Large intestine (tissue), 3 donors: ENCODE results near the gene DENND2C. TPM values are rescaled to one million over a fixed set of nuclear protein-coding genes. Genes with fewer than 3 reads are reported as not detected.

Source experiments
- DNase-seq, 2 donors: peaks; one replicate each; pipeline versions ENCODE4 v3.0.0 to v3.0.0-alpha.2; 2013
- H3K27ac ChIP-seq: one replicate; pipeline ENCODE4 v1.5.1; 2013; ENCODE audit warnings: low read length
- H3K27me3 ChIP-seq: 2 replicates; pipeline ENCODE4 v1.6.1; 2013; ENCODE audit warnings: low read length; ENCODE audit not compliant: control insufficient read depth, insufficient read depth
- H3K36me3 ChIP-seq: 2 replicates; pipeline ENCODE4 v1.6.1; 2013; ENCODE audit warnings: low read length; ENCODE audit not compliant: control insufficient read depth, insufficient read depth
- H3K4me1 ChIP-seq: one replicate; pipeline ENCODE4 v1.6.1; 2013; ENCODE audit warnings: low read length; ENCODE audit not compliant: control insufficient read depth, insufficient read depth
- H3K4me3 ChIP-seq: one replicate; pipeline ENCODE4 v1.5.1; 2013; ENCODE audit warnings: low read length
- H3K9me3 ChIP-seq: one replicate; pipeline ENCODE4 v1.6.1; 2013; ENCODE audit warnings: mild to moderate bottlenecking, low read depth, low read length, moderate library complexity; ENCODE audit not compliant: control insufficient read depth
- WGBS: methylation state at CpG from one replicate; pipeline ENCODE4 v1.1.5; 2013; ENCODE audit warnings: low lambda C conversion rate; ENCODE audit not compliant: insufficient coverage; 5-methylcytosine and 5-hydroxymethylcytosine counted together
- polyA plus RNA-seq: library from polyadenylated mRNA; unstranded; fragments of 120-200 nt; gene quantifications from one replicate; pipeline ENCODE4 v1.2.1, GENCODE V29; 2013

DENND2C gene
- polyA plus RNA-seq, 1 donor = 0.99 TPM

DNA sequence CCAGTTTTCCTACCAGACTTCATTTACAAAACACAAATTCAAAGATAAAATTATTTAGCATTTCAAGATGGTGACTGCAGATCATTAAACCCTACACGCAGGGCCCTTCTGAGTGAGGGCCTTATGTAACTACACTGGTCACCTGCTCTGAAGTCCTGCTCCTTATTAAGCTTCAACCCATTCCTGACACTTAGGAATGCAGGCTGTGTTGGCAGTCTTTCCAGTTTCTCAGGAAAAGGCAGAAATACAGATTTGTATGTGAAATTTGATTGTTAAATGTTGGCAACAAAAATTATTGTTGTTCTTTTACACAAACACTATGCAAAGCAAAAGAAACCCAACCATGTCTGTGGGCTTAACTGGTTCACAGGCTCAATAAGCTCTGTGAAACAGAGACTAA, 62.6 kb downstream of the DENND2C start:
- Histone ChIP-seq H3K4me3 (no peak overlapping the region), H3K27me3 (no peaks in the 10 kb centered on the region), H3K4me1 (no peaks in the 10 kb centered on the region), H3K36me3 (no peaks in the 10 kb centered on the region), H3K9me3 (no peaks in the 10 kb centered on the region), H3K27ac (no peak overlapping the region)
- WGBS = no CpG with 5 or more reads among the region's 1 CpG
- no peak for DNase-seq

DNA sequence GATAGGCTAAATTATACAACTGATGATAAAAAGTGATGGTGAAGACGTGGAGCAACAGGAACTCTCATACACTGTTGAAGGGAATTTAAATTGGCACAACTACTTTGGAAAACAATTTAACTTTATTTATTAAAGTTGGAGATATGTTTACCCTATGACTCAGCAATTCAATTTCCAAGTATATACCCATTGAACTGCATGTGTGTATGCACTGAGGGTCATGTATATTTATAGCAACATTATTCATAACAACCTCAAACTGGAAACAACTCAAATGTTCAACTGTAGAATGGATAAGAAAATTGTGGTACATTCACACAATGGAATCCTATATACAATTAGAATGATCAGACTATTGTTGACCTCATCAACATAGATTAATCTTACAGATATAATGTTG, 71.9 kb downstream of the DENND2C start:
- no peak for DNase-seq
- no peaks in the 10 kb centered on the region for H3K27me3 ChIP-seq
- no peak overlapping the region for H3K4me3 ChIP-seq
- no peaks in the 10 kb centered on the region for H3K36me3 ChIP-seq
- no peak overlapping the region for H3K27ac ChIP-seq
- 100% methylated on average over 1 of the region's 1 CpG for WGBS
- H3K9me3 ChIP-seq = no peaks in the 10 kb centered on the region
- no peaks in the 10 kb centered on the region for H3K4me1 ChIP-seq

DNA sequence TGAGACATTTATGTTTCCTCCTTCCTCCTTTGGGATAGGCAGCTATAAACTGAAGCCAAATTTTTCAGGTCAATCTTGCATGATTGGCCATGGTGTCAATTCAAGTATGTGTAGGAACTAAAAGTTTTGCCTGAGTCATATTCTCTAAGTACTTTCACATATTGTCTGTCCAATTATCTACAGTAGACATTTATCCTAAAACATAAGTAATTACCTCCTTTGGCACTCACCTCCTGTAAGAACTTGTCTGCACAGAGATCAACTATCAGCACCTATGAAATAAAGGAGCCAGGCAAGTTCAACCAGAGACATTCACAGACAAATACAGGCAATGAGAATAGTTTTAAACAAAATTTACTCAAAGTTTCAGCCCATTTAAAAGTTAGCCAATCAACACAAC, 74.2 kb downstream of the DENND2C start:
- Histone ChIP-seq H3K4me3 (no peak overlapping the region), H3K27ac (no peak overlapping the region), H3K4me1 (no peaks in the 10 kb centered on the region), H3K36me3 (no peaks in the 10 kb centered on the region), H3K27me3 (no peaks in the 10 kb centered on the region), H3K9me3 (no peaks in the 10 kb centered on the region)
- DNase-seq = no peak

DNA sequence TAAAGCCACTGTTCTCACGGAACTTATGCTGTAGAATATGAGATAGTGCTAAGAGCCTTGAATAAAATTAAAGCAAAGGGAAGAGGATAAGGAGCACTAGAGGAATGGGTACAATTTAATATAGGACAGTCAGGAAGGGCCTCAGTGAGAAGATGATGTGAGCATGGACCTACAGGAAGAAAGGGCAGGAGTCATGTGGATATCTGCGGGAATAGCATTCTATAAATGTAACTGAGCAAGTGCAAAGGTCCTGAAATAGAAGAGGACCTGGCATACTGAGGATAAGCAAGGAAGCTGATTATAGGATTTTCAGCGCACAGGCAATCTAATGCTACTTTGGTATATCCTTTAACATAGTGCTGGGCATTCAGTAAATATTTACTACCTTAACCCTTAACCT, 75.8 kb downstream of the DENND2C start:
- WGBS = 88% methylated on average over 3 of the region's 3 CpGs
- Histone ChIP-seq H3K9me3 (no peaks in the 10 kb centered on the region), H3K27me3 (no peaks in the 10 kb centered on the region), H3K4me1 (no peaks in the 10 kb centered on the region), H3K4me3 (no peak overlapping the region), H3K36me3 (no peaks in the 10 kb centered on the region), H3K27ac (no peak overlapping the region)
- DNase-seq = no peak

DNA sequence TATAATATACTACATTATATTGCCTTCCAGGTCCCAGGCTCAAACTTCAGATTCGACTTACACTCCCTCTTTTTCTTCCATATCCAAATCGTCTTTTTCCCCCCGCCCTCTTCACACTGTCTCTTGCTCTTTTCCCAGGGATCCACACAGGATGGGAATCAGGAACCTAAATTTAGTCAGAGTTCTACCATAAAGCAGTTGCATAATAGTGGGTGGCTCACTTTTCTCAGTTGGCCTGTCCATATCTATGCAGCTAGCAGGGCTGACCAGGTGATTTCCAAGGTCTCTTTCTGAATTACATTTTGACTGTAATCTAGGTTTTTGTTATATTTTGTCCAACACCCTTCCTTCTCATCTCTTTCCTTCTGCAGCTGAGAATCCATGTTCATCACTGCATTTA, 80.7 kb downstream of the DENND2C start:
- H3K27me3 ChIP-seq = no peaks in the 10 kb centered on the region
- H3K4me3 ChIP-seq = no peak overlapping the region
- H3K36me3 ChIP-seq = no peaks in the 10 kb centered on the region
- 79% methylated on average over 2 of the region's 3 CpGs for WGBS
- no peak for DNase-seq
- H3K9me3 ChIP-seq = no peaks in the 10 kb centered on the region
- no peaks in the 10 kb centered on the region for H3K4me1 ChIP-seq
- no peak overlapping the region for H3K27ac ChIP-seq

DNA sequence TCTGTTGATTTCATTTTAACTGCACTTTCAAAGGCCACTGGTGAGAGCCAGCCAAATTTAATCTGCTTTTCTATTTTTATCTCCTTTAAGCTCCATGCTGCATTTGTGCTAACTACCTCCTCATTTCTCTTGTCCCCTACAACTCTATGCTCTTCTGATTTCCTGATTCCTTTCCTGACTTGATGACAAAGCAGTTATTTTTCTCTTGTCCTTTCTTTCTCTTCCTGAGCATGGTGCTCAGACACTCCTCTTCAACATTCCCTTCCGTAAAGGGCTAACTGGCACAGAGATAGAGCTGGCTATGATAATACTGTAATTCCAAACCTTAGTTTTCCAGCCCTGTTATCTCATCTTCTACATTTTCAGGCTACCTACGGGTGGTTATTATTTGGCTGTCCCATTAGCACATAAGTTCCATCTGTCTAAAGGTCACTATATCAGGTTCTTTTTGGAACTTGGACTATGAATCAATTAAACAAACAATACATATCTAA, 81.6 kb downstream of the DENND2C start:
- Histone ChIP-seq H3K27ac (no peak overlapping the region), H3K27me3 (no peaks in the 10 kb centered on the region), H3K4me3 (no peak overlapping the region), H3K36me3 (no peaks in the 10 kb centered on the region), H3K9me3 (no peaks in the 10 kb centered on the region), H3K4me1 (no peaks in the 10 kb centered on the region)
- no peak for DNase-seq
- WGBS = no CpG with 5 or more reads among the region's 2 CpGs

DNA sequence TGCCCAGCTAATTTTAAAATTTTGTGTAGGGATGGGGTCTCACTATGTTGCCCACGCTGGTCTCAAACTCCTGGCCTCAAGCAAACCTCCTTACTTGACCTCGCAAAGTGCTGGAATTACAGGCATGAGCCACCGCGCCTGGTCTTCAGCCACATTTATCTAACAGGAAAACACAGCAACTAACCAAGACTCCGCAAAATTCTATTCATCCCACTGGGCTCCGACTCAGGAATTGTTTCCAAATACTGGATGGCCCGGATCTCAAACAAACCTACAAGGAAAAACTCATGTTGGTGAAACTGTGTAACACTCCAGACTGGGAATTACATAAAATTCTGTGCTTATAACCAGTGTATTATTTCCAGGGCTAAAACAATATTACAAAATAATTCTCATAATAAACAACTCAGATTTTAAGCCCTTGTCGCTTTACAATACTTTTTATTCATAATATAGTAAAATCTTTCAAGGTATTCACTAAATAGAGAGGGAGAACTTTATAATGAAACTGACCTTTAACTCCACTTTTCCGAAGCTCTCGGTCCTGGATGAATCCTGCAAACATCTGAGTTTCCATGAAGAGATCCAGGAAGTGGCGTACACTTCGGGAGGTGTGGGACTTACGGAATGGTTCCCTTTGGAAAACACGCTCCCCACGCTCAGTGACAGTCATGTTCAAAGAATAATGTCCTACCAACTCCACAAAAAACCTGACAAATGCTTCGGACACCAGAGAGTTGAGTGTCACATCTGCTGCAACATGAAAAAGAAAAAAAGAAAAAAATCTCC, 82.5 kb downstream of the DENND2C start:
- no peaks in the 10 kb centered on the region for H3K27me3 ChIP-seq
- WGBS = 94% methylated on average over 4 of the region's 16 CpGs
- no peaks in the 10 kb centered on the region for H3K9me3 ChIP-seq
- no peak overlapping the region for H3K27ac ChIP-seq
- no peak overlapping the region for H3K4me3 ChIP-seq
- no peak for DNase-seq
- H3K4me1 ChIP-seq = peaks cover 1% of the 10 kb centered on the region
- H3K36me3 ChIP-seq = no peaks in the 10 kb centered on the region

DNA sequence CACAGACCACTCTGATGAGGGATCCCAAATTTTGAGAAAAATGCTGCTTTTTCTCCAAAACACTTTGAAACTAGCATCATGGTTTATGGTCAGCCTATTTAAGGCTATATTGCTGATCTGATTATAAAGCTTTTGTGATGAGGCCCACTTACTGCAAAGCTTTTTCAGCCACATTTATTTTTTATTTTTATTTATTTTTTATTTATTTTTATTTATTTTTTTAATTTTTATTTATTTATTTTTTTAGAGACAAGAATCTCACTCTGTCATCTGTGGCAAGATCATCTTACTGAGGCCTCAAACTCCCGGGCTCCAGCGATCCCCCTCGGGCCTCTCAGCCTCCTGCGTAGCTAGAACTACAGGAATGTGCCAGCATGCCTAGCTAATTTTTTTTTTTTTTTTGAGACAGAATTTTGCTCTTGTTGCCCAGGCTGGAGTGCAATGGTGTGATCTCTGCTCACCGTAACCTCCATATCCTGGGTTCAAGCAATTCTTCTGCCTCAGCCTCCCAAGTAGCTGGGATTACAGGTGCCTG, 83.3 kb downstream of the DENND2C start:
- H3K36me3 ChIP-seq = no peaks in the 10 kb centered on the region
- no peaks in the 10 kb centered on the region for H3K27me3 ChIP-seq
- DNase-seq = no peak
- WGBS = no CpG with 5 or more reads among the region's 5 CpGs
- no peaks in the 10 kb centered on the region for H3K9me3 ChIP-seq
- peaks cover 5% of the 10 kb centered on the region for H3K4me1 ChIP-seq
- no peak overlapping the region for H3K27ac ChIP-seq
- no peak overlapping the region for H3K4me3 ChIP-seq

DNA sequence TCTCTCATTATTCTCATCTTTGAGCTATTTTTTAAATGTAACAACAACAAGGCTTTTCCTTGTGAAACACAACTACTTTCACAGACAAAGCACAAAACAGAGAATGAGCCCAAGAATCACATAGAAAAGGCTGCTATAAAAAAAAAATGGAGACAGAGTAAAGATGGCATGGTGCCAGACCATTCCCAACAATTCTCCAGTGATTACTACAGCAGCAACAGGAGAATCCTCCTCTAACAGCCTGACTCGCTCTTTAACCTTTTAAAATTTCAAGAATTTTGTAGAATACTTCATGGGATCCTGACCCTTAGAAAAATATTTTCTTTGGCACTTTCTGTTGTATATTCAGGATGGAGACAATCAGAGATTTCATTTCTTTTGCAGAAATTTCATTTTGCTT, 84.6 kb downstream of the DENND2C start:
- no peaks in the 10 kb centered on the region for H3K36me3 ChIP-seq
- H3K27me3 ChIP-seq = no peaks in the 10 kb centered on the region
- H3K9me3 ChIP-seq = no peaks in the 10 kb centered on the region
- no peak overlapping the region for H3K4me3 ChIP-seq
- DNase-seq = no peak
- no CpG with 5 or more reads among the region's 1 CpG for WGBS
- peaks cover 5% of the 10 kb centered on the region for H3K4me1 ChIP-seq
- H3K27ac ChIP-seq = no peak overlapping the region

DNA sequence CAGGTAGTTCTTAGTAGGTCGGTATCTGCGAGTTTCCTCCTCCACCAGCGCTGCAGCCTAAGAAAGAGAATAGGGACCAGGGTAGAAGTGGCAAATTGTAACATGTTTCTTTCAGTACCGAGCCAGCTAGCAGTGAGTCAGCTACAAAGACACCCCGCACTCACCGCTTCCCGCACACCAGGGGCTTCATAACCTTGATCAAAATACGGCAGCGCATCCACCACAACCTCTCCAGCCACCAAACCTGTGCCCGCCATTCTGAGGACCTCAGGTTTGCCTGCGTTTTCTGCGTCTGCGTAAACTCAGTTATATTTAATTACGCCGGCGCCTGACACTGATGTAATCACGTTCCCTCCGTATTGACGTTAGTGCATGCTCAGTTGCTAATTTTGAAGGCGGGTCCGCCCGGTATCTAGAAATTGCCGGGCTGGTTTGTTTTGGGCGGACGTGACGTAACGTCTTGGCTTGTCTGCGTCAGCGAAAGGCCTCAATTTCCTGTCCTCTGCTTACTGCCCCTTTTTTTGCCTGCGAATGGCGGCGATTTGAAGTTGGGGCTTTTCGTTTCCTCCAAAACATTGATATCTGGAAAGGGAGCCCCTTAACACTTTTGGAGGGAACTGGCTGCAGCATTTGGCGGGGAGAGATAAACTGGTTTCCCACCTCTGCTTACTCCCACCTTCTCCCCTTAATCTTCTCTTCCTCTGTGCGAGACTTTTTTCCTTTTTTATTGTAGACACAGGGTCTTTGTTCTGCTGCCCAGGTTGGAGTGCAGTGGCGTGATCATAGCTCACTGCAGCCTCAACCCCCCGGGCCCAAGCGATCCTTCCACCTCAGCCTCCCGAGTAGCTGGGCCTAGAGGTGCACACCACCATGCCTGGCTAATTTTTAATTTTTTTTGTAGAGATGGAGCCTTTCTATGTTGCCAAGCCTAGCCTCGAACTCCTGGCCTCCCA, 88.2 kb downstream of the DENND2C start, which contains the start of gene BCAS2:
Gene BCAS2 (minus strand): TSS at position 281 of the 953 bp plus-strand sequence. CDS start 24 bp downstream, at position 257.
- Histone ChIP-seq H3K9me3 (no peaks in the 10 kb centered on the region), H3K27ac (peak within 1 kb of the TSS; percentile 64), H3K4me3 (peak within 1 kb of the TSS; percentile 55), H3K36me3 (peaks cover 20% of the 10 kb centered on the region), H3K4me1 (peaks cover 5% of the 10 kb centered on the region), H3K27me3 (no peaks in the 10 kb centered on the region)
- 17% methylated on average over 1 of the region's 40 CpGs for WGBS
- DNase-seq = peak; percentile 98 to 99
